ENCODE data around the gene LIN7C.
"Not testable (repeated sequence)": the region's sequence is repeated elsewhere in the genome, so short reads cannot be mapped to it uniquely, and the experiment has no call there.

The LIN7C gene

GRCh38 chr11:27468995-27469695, 37.4 kb downstream of the LIN7C start:
- no peak for DNase-seq

GRCh38 chr11:27468209-27468994, 38.2 kb downstream of the LIN7C start:
- no peak for DNase-seq

- no peak for DNase-seq
Measured at GRCh38 chr11:27467181-27467913, 39.2 kb downstream of the LIN7C start.

GRCh38 chr11:27466363-27466762, 40.2 kb downstream of the LIN7C start:
- DNase-seq = no peak

- no peak for DNase-seq
Measured at GRCh38 chr11:27465629-27466028, 40.9 kb downstream of the LIN7C start.

GRCh38 chr11:27464909-27465308, 41.7 kb downstream of the LIN7C start:
- DNase-seq = no peak

- DNase-seq = no peak
Measured at GRCh38 chr11:27464289-27464696, 42.3 kb downstream of the LIN7C start.

GRCh38 chr11:27462543-27462942, 44.0 kb downstream of the LIN7C start:
- no peak for DNase-seq

- no peak for DNase-seq
Measured at GRCh38 chr11:27460158-27460978, 46.2 kb downstream of the LIN7C start.

GRCh38 chr11:27459191-27459590, 47.4 kb downstream of the LIN7C start:
- no peak for DNase-seq

- no peak for DNase-seq
Measured at GRCh38 chr11:27458182-27458581, 48.4 kb downstream of the LIN7C start.

GRCh38 chr11:27456795-27457329, 49.7 kb downstream of the LIN7C start:
- DNase-seq = no peak

GRCh38 chr11:27456140-27456794, 50.3 kb downstream of the LIN7C start:
- DNase-seq = no peak

- no peak for DNase-seq
Measured at GRCh38 chr11:27455667-27456066, 50.9 kb downstream of the LIN7C start.

- DNase-seq = no peak
Measured at GRCh38 chr11:27453701-27454100, 52.9 kb downstream of the LIN7C start.

- DNase-seq = no peak
Measured at GRCh38 chr11:27452147-27452546, 54.4 kb downstream of the LIN7C start.

- DNase-seq = no peak
Measured at GRCh38 chr11:27451244-27451965, 55.2 kb downstream of the LIN7C start.

GRCh38 chr11:27448184-27448540, 58.4 kb downstream of the LIN7C start:
- DNase-seq = not testable (repeated sequence)

- DNase-seq = no peak
Measured at GRCh38 chr11:27447288-27448183, 59.0 kb downstream of the LIN7C start.

GRCh38 chr11:27445625-27446024, 60.9 kb downstream of the LIN7C start:
- no peak for DNase-seq
